PC-3 (cell line): Measurements from ENCODE around the gene RPS17. TPM values are rescaled to one million over a fixed set of nuclear protein-coding genes. Genes with fewer than 3 reads are reported as not detected.
"Not testable (repeated sequence)": the region's sequence is repeated elsewhere in the genome, so short reads cannot be mapped to it uniquely, and the experiment has no call there.

Experiments
- ATAC-seq: fragments of 200-7000 bp; cut with Tn5 transposase; 2 replicates; pipeline ENCODE4 v1.9.1; 2020; ENCODE audit warnings: mild to moderate bottlenecking, moderate library complexity
- BruUV-seq: library from RNA; stranded (reverse); fragments of 400-500 nt; replicated peaks from 2 replicates; lab custom pipeline; 2021; lab: Mats Ljungman, UMichigan
- CTCF ChIA-PET: fragments of 300-600 bp; sonication (Branson Sonifier 250); formaldehyde crosslinking; loops from one replicate; lab custom pipeline; 2022; ENCODE audit warnings: antibody characterized with exemption; lab: Charles Lee
- POLR2A ChIA-PET: fragments of 300-600 bp; sonication (Branson Sonifier 250); formaldehyde crosslinking; loops from one replicate; lab custom pipeline; 2022; ENCODE audit warnings: antibody characterized with exemption; ENCODE audit not compliant: unreplicated experiment; lab: Charles Lee
- DNase-seq: peaks from one replicate; pipeline ENCODE4 v3.0.0-alpha.2; 2015
- H2AFZ ChIP-seq: fragments of 300-600 bp; sonication (generic); 2 replicates; pipeline ENCODE4 v1.6.0; 2016; ENCODE audit warnings: antibody characterized with exemption, low read length
- H3F3A ChIP-seq: fragments of 300-600 bp; sonication (generic); one replicate; pipeline ENCODE4 v1.6.0; 2017; ENCODE audit warnings: antibody characterized with exemption, low read length, control low read depth, mild to moderate bottlenecking; ENCODE audit not compliant: unreplicated experiment
- H3K27ac ChIP-seq: fragments of 300-600 bp; sonication (generic); 2 replicates; pipeline ENCODE4 v1.5.1; 2016; ENCODE audit warnings: mild to moderate bottlenecking, low read length
- H3K27me3 ChIP-seq: fragments of 300-600 bp; sonication (generic); 2 replicates; pipeline ENCODE4 v1.6.1; 2016; ENCODE audit warnings: low read length, mixed read lengths
- H3K36me3 ChIP-seq: fragments of 300-600 bp; sonication (generic); 2 replicates; pipeline ENCODE4 v1.6.1; 2016; ENCODE audit warnings: low read depth, mixed run types, low read length, mixed read lengths
- H3K4me1 ChIP-seq: fragments of 300-600 bp; sonication (generic); 2 replicates; pipeline ENCODE4 v1.5.1; 2016; ENCODE audit warnings: low read length; ENCODE audit not compliant: insufficient read depth
- H3K4me2 ChIP-seq: fragments of 300-600 bp; sonication (generic); 2 replicates; pipeline ENCODE4 v1.6.0; 2016; ENCODE audit warnings: low read length
- H3K4me3 ChIP-seq: fragments of 300-600 bp; sonication (generic); 2 replicates; pipeline ENCODE4 v1.5.1; 2016; ENCODE audit warnings: mild to moderate bottlenecking, low read length, mixed read lengths
- H3K79me2 ChIP-seq: fragments of 300-600 bp; sonication (generic); 2 replicates; pipeline ENCODE4 v1.6.1; 2017; ENCODE audit warnings: low read length, mixed read lengths
- H3K9ac ChIP-seq: fragments of 300-600 bp; sonication (generic); 2 replicates; pipeline ENCODE4 v1.6.0; 2016; ENCODE audit warnings: mild to moderate bottlenecking, low read length
- H3K9me2 ChIP-seq: fragments of 300-600 bp; sonication (generic); replicated peaks from 2 replicates; pipeline ENCODE4 v1.6.1; 2016; ENCODE audit warnings: mixed run types, low read length, mixed read lengths
- H3K9me3 ChIP-seq: fragments of 300-600 bp; sonication (generic); 2 replicates; pipeline ENCODE4 v1.6.1; 2016; ENCODE audit warnings: low read length, mixed read lengths
- H4K20me1 ChIP-seq: fragments of 300-600 bp; sonication (generic); 2 replicates; pipeline ENCODE4 v1.6.1; 2016; ENCODE audit warnings: low read length, mixed read lengths
- intact Hi-C: fragments of 100-400 bp; cut with micrococcal nuclease; formaldehyde crosslinking; loops from 2 replicates; pipeline ENCODE4 v1.9.0; 2023
- total RNA-seq: library from RNA; depleted of rRNA; stranded (reverse); fragments of >200 nt; gene quantifications from 2 replicates; pipeline ENCODE4 v1.2.3, GENCODE V29; 2014; rRNA removed

RPS17 gene
- total RNA-seq, 1 experiment from 2014 or later, result 3,194 TPM

DNA sequence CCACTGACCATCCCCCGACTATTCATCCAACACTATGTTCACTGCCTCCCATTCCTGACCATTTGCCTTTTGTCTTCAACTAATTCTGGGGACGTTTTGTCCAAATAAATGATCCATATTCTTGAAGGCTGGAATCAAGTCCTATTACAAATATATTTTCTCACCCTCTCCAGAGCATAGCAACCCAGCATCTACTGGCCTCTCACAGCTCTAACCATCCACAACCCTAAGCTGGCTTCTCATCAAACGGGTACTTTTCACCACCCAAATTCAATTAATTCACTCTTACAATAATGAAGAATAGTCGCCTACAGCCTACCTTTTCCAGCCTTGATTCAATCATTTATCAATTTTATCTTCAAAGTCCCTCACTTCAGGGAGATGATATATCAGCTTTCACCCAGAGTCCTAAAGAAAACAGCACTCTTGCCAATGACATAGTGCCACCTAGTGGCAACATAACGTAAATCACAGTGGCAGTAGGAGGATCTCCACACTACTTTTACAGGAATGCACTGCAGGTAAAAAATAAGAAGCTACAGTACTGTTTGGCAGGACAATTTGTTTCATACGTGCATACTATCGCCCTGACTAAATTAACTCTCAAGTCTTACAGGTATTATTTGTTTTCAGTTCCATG, 37.4 kb downstream of the RPS17 start:
- CTCF ChIA-PET, DNase-seq, H3K27ac ChIP-seq, H3K9me2 ChIP-seq, H3K9ac ChIP-seq, H3F3A ChIP-seq, H2AFZ ChIP-seq, H3K4me3 ChIP-seq, H4K20me1 ChIP-seq, H3K9me3 ChIP-seq, H3K4me2 ChIP-seq, intact Hi-C loops, H3K36me3 ChIP-seq, POLR2A ChIA-PET, H3K27me3 ChIP-seq, H3K4me1 ChIP-seq, BruUV-seq: not testable (repeated sequence)
- H3K79me2 ChIP-seq, result peaks cover 20% of the 10 kb centered on the region; the same call in 1 of the 2 replicates
- ATAC-seq, result peak; percentile 64

- peaks cover 17% of the 10 kb centered on the region; the same call in 1 of the 2 replicates for H3K79me2 ChIP-seq
- H3K9me3 ChIP-seq, DNase-seq, H3K4me3 ChIP-seq, H3K4me2 ChIP-seq, H3K27me3 ChIP-seq, POLR2A ChIA-PET, ATAC-seq, BruUV-seq, H4K20me1 ChIP-seq, H2AFZ ChIP-seq, H3K9ac ChIP-seq, CTCF ChIA-PET, H3K9me2 ChIP-seq, H3K4me1 ChIP-seq, H3F3A ChIP-seq, H3K27ac ChIP-seq, H3K36me3 ChIP-seq, intact Hi-C loops: not testable (repeated sequence)
These were observed 39.5 kb downstream of the RPS17 start for GRCh38 chr15:82500772-82501171.

DNA sequence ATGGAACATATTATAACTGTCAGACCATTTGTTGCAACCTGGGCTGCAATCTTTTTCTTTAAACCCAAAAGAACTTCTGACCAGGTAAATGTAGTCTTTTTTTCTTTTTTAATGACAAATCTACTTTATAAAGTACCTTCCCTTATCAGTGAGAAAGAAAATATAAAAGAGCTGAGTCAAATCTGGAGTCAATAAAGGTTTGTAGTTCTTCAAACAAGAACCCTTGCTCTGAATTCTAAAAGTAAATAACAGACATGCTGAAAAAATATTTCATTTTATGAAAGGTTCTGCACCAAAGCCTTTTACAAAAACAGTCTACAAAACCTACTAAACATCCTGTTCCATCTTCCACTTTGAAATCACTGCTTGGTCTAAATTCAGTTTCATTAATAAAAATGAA, 42.3 kb downstream of the RPS17 start:
- H3K9me2 ChIP-seq, BruUV-seq, H3F3A ChIP-seq, H3K4me2 ChIP-seq, H3K9me3 ChIP-seq, POLR2A ChIA-PET, intact Hi-C loops, H3K27ac ChIP-seq, H3K4me1 ChIP-seq, H2AFZ ChIP-seq, H4K20me1 ChIP-seq, CTCF ChIA-PET, H3K4me3 ChIP-seq, H3K36me3 ChIP-seq, H3K27me3 ChIP-seq, H3K9ac ChIP-seq: not testable (repeated sequence)
- peak; percentile 82 for ATAC-seq
- DNase-seq, result peak; percentile 12
- peaks cover 14% of the 10 kb centered on the region; the same call in 1 of the 2 replicates for H3K79me2 ChIP-seq

DNA sequence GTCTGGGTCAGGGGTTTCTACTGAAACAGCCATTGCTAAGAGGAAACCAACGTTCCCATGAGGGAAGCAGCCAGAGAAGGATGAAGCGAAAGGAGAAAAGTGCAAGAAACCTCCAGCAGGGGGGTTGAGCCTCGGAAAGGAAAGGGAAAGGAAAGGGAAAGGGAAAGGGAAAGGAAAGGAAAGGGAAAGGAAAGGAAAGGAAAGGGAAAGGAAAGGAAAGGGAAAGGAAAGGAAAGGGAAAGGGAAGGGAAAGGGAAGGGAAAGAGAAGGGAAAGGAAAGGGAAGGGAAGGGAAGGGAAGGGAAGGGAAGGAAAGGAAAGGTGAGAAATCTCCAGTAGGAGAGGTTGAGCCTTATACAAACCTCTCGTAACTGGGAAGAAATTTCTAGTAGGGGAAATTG, 52.0 kb downstream of the RPS17 start:
- H2AFZ ChIP-seq, H4K20me1 ChIP-seq, H3K9ac ChIP-seq, H3K4me1 ChIP-seq, H3K27ac ChIP-seq, H3K4me2 ChIP-seq, H3K79me2 ChIP-seq, H3K9me3 ChIP-seq, H3K4me3 ChIP-seq, POLR2A ChIA-PET, H3F3A ChIP-seq, H3K36me3 ChIP-seq, BruUV-seq, intact Hi-C loops, H3K27me3 ChIP-seq, H3K9me2 ChIP-seq, ATAC-seq: not testable (repeated sequence)
- CTCF ChIA-PET, result interaction anchor here (0.7 kb wide), 1 partner anchor 267 kb away, joined by 6 read pairs; no protein-coding TSS in a partner anchor
- DNase-seq, result peak; percentile 13

- H3K27me3 ChIP-seq, CTCF ChIA-PET, H3K9me2 ChIP-seq, intact Hi-C loops, DNase-seq, H3K4me1 ChIP-seq, BruUV-seq, H3K9ac ChIP-seq, H4K20me1 ChIP-seq, H3F3A ChIP-seq, H3K4me2 ChIP-seq, H2AFZ ChIP-seq, H3K36me3 ChIP-seq, H3K27ac ChIP-seq, H3K4me3 ChIP-seq, H3K79me2 ChIP-seq, H3K9me3 ChIP-seq, ATAC-seq, POLR2A ChIA-PET: not testable (repeated sequence)
These were observed 53.2 kb downstream of the RPS17 start for GRCh38 chr15:82487045-82487444.

Other genes starting within 250 kb of the RPS17 start
- 1.1 TPM in 1 of 2 replicates, not detected in the other for gene GOLGA6L10, start 191.0 kb downstream of the RPS17 start, total RNA-seq
- gene GOLGA6L9, start 110.6 kb downstream of the RPS17 start, total RNA-seq, result 5.6 and 8.1 TPM in 2 replicates
- 2.2 and 3.3 TPM in 2 replicates for gene CPEB1, start 106.9 kb upstream of the RPS17 start, total RNA-seq
- 0.47 TPM in 1 of 2 replicates, not detected in the other for gene AP3B2, start 169.4 kb upstream of the RPS17 start, total RNA-seq